ENCODE measurements around the gene NPR2. TPM values are rescaled to one million over a fixed set of nuclear protein-coding genes. Genes with fewer than 3 reads are reported as not detected.

Gene NPR2
- polyA plus RNA-seq, 2 of the 4 experiments (the other 2 are of a cell fraction): 7.8 to 18.8 TPM

DNA sequence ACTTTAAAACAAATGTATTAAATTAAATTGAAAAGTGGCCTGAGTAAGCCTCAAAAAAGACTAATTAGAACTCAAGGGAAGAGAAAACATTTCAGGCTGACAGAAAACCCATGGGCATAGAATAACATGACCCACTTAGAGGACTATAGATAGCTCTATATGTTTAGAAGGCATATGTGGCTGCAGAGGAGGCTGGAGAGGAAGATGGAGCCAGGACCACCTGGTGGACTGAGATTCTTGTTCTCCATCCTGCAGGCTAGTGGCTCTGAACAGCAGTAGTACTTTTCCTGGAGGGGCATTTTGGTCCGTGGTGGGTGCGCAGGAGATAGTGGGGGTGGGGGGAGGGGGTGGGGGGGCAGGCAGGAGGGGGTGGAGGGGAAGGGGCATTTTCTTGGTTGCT, 10.3 kb upstream of the NPR2 start:
- ChIA-PET POLR2A (no interaction called here), CTCF (interaction anchor here (1.0 to 2.1 kb wide), 5 partner anchors 9 to 101 kb away, joined by 3 to 5 read pairs (median 3); no protein-coding TSS in a partner anchor)
- ATAC-seq (no peak), DNase-seq (ENCODE audit: low read depth in 1 of 2, low spot score in 1 of 2) (no peak), FAIRE-seq (no peak)
- Histone ChIP-seq H3K4me3 (no peak overlapping the region), H3K9me3 (no peaks in the 10 kb centered on the region), H3K4me1 (no peaks in the 10 kb centered on the region), H3K27ac (no peak overlapping the region), H3K4me2 (no peak overlapping the region)
- no CpG with 5 or more reads among the region's 2 CpGs for WGBS (ENCODE audit: missing lambda C conversion rate)
- no peak for TF ChIP-seq RAD21 (conservative IDR thresholded peaks at IDR 0.05 in 1 of 2, IDR thresholded peaks at IDR 0.05 in 1 of 2)

DNA sequence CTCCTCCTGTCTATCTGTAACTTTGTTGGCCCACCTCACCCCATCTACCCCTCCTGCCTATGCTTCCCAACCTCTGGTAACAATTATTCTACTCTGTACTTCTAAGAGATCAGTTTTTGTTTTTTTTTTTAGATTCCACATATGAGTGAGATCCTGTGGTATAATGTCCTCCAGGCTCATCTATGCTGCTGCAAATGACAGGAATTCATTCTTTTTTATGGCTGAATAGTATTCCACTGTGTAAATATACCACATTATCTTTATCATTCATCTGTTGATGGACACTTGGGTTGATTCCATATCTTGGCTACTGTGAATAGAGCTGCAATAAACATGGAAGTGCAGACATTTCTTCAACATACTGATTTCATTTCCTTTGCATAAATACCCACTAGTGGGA, 8.0 kb upstream of the NPR2 start:
- Histone ChIP-seq H3K4me1 (no peaks in the 10 kb centered on the region), H3K9me3 (no peaks in the 10 kb centered on the region), H3K4me2 (no peak overlapping the region), H3K27ac (no peak overlapping the region), H3K4me3 (no peak overlapping the region)
- CTCF ChIA-PET: interaction anchor here (1.2 to 1.4 kb wide), 3 partner anchors 31 to 128 kb away, joined by 3 to 5 read pairs (median 3); partner anchors contain the start of gene HINT2
- no peak for ATAC-seq
- POLR2A ChIA-PET: no interaction called here
- no peak for FAIRE-seq
- TF ChIP-seq HOXB5 (CRISPR knock-in tag; IDR thresholded peaks at IDR 0.05): no peak
- TF ChIP-seq NFE2L2 (conservative IDR thresholded peaks at IDR 0.05; ENCODE audit: low read length): no peak
- no peak for TF ChIP-seq MAFK (IDR thresholded peaks at IDR 0.05; ENCODE audit: partially characterized antibody)
- TF ChIP-seq HDAC2 (IDR thresholded peaks at IDR 0.05): no peak
- no peak for TF ChIP-seq TFCP2L1 (CRISPR knock-in tag; IDR thresholded peaks at IDR 0.05)
- no peak for TF ChIP-seq CHD4 (IDR thresholded peaks at IDR 0.05; ENCODE audit: borderline replicate concordance)
- no peak for TF ChIP-seq SMC3 (IDR thresholded peaks at IDR 0.05)
- TF ChIP-seq FOSB (CRISPR knock-in tag; IDR thresholded peaks at IDR 0.05): no peak
- TF ChIP-seq NR3C1 (IDR thresholded peaks at IDR 0.05): no peak
- TF ChIP-seq REST (IDR thresholded peaks at IDR 0.05): no peak
- no peak for DNase-seq (ENCODE audit: low read depth in 1 of 2, low spot score in 1 of 2)

DNA sequence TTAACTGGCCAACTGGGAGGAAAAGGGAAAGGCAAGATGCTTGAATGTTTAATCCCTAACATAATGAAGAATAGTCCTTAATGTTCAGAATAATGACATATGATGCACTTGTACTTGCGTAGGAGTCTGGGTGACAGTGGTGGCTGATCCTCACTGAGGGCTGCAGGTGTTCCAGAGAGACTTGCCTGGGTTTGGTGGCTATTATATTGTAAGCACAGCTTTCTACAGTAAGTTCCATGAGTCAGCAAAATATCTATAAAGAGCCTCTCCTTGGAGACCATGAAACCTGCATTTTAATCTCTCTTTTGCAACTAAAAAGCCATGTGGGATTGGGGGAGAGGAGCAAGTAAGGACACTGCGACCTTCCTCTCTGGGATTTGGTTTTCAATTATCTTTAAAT, 1.9 kb upstream of the NPR2 start:
- Histone ChIP-seq H3K9me3 (no peaks in the 10 kb centered on the region), H3K4me1 (no peaks in the 10 kb centered on the region; the same call in 2 of the 3 replicates), H3K27ac (no peak overlapping the region), H3K4me3 (no peak overlapping the region), H3K4me2 (no peak overlapping the region)
- FAIRE-seq (no peak), ATAC-seq (no peak), DNase-seq (ENCODE audit: low read depth in 1 of 2, low spot score in 1 of 2) (no peak)
- 91% methylated on average over 2 of the region's 2 CpGs for WGBS (ENCODE audit: missing lambda C conversion rate)
- TF ChIP-seq CBX2 (IDR thresholded peaks at IDR 0.05; ENCODE audit: borderline replicate concordance, low read depth) (no peak), NFE2L2 (conservative IDR thresholded peaks at IDR 0.05; ENCODE audit: low read length) (peak; percentile 29; the same call in 1 of the 2 replicates), MAFK (IDR thresholded peaks at IDR 0.05; ENCODE audit: partially characterized antibody) (peak; percentile 95), CBX8 (IDR thresholded peaks at IDR 0.05) (no peak), RAD21 (conservative IDR thresholded peaks at IDR 0.05 in 1 of 2, IDR thresholded peaks at IDR 0.05 in 1 of 2) (no peak), JUN (IDR thresholded peaks at IDR 0.05) (no peak)
- POLR2A ChIA-PET: interaction anchor here (1.5 kb wide), 1 partner anchor 93 kb away, joined by 4 read pairs; no protein-coding TSS in a partner anchor
- CTCF ChIA-PET: interaction anchor here (0.6 to 5.0 kb wide), 56 partner anchors 8 to 404 kb away, joined by 3 to 122 read pairs (median 8); partner anchors contain the start of genes ARHGEF39, CCDC107, FAM221B and GBA2

GRCh38 chr9:35790025-35790384, 1.4 kb upstream of the NPR2 start:
- TF ChIP-seq GATA3 (IDR thresholded peaks at IDR 0.05; ENCODE audit: borderline replicate concordance): no peak
- TF ChIP-seq, protein P1, sequence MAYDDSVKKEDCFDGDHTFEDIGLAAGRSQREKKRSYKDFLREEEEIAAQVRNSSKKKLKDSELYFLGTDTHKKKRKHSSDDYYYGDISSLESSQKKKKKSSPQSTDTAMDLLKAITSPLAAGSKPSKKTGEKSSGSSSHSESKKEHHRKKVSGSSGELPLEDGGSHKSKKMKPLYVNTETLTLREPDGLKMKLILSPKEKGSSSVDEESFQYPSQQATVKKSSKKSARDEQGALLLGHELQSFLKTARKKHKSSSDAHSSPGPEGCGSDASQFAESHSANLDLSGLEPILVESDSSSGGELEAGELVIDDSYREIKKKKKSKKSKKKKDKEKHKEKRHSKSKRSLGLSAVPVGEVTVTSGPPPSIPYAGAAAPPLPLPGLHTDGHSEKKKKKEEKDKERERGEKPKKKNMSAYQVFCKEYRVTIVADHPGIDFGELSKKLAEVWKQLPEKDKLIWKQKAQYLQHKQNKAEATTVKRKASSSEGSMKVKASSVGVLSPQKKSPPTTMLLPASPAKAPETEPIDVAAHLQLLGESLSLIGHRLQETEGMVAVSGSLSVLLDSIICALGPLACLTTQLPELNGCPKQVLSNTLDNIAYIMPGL (CRISPR knock-in tag; IDR thresholded peaks at IDR 0.05; ENCODE audit: borderline replicate concordance): no peak
- TF ChIP-seq JUN (IDR thresholded peaks at IDR 0.05): no peak
- no peak for TF ChIP-seq REST (IDR thresholded peaks at IDR 0.05)
- no peak for TF ChIP-seq JUNB (IDR thresholded peaks at IDR 0.05)
- no peak for TF ChIP-seq POLR2AphosphoS2 (conservative IDR thresholded peaks at IDR 0.05; ENCODE audit: low read length)
- TF ChIP-seq ESRRA (IDR thresholded peaks at IDR 0.05; ENCODE audit: borderline replicate concordance, low read length): no peak
- no peak for TF ChIP-seq KDM5A (IDR thresholded peaks at IDR 0.05)
- no peak for TF ChIP-seq BHLHE40 (IDR thresholded peaks at IDR 0.05; ENCODE audit: low read depth, low read length)
- no peak overlapping the region for H3K4me2 ChIP-seq
- H3K27ac ChIP-seq: no peak overlapping the region
- WGBS (ENCODE audit: missing lambda C conversion rate): 25% methylated on average over 4 of the region's 4 CpGs
- H3K4me1 ChIP-seq: peaks cover 2% of the 10 kb centered on the region
- peak; percentile 28 to 54; a peak in 4 of 6 replicates for ATAC-seq
- CTCF ChIA-PET: interaction anchor here (0.5 to 5.0 kb wide), 62 partner anchors 8 to 1765 kb away, joined by 3 to 122 read pairs (median 7); partner anchors contain the start of genes ARHGEF39, CCDC107, FAM221B and GBA2
- H3K9me3 ChIP-seq: no peaks in the 10 kb centered on the region
- no peak overlapping the region for H3K4me3 ChIP-seq
- POLR2A ChIA-PET: interaction anchor here (1.5 kb wide), 1 partner anchor 92 kb away, joined by 4 read pairs; no protein-coding TSS in a partner anchor
- no peak for DNase-seq (ENCODE audit: low read depth in 1 of 2, low spot score in 1 of 2)
- FAIRE-seq: no peak

All from A549 (cell line).